SIG-M5 treated with dmso at 0.1 percent for 504 hours (cell line): ENCODE results near the gene COL20A1.

Source experiments
- DNase-seq: peaks from one replicate; lab custom pipeline; 2025; ENCODE audit not compliant: unreplicated experiment; lab: John Stamatoyannopoulos, UW

Gene COL20A1

GRCh38 chr20:63260521-63260920 is 32.5 kb upstream of the COL20A1 start:
- DNase-seq, result no peak

- DNase-seq, result no peak
These were observed 31.8 kb upstream of the COL20A1 start for GRCh38 chr20:63261060-63261794.

GRCh38 chr20:63261795-63262528 is 31.0 kb upstream of the COL20A1 start:
- DNase-seq, result no peak

GRCh38 chr20:63262836-63263235 is 30.1 kb upstream of the COL20A1 start:
- no peak for DNase-seq

GRCh38 chr20:63264000-63264399 is 29.0 kb upstream of the COL20A1 start:
- DNase-seq, result no peak

GRCh38 chr20:63264519-63264918 is 28.5 kb upstream of the COL20A1 start:
- no peak for DNase-seq

GRCh38 chr20:63265891-63266515 is 27.0 kb upstream of the COL20A1 start:
- no peak for DNase-seq

- DNase-seq, result no peak
These were observed 25.3 kb upstream of the COL20A1 start for GRCh38 chr20:63267691-63268090.

GRCh38 chr20:63268256-63268655 is 24.7 kb upstream of the COL20A1 start:
- no peak for DNase-seq

GRCh38 chr20:63268671-63269439 is 24.1 kb upstream of the COL20A1 start:
- DNase-seq, result no peak

GRCh38 chr20:63269724-63270123 is 23.3 kb upstream of the COL20A1 start:
- DNase-seq, result no peak

DNA sequence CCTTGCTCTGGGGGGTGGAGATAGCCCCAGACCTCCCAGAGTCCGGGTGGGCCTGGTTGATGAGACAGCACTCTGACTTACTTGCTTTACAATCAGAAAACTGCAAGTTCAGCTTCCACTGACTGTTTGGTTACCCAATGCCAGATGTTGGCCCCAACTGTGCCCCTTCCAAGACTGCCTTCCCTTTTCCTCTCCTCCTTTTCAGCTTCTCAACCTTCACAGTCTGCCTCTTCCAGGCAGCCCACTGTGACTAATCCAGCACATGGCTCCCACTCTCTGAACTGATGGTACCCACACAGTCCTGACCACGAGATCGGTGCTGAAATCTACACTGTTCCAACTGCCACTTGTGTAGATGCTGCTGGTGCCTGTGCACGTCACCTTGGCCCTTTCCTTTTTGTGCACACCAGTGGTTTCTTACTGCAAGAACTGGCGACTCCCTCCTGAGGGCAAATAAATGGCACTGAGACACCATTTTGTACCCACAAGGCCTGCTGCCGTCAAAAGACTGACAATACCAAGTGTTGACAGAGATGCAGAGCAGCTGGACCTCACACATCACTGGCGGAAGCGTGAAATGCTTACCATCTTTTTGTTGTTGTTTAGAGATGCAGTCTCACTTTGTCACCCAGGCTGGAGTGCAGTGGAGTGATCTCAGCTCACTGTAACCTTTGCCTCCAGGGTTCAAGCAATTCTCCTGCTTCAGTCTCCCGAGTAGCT is 22.2 kb upstream of the COL20A1 start:
- no peak for DNase-seq

DNA sequence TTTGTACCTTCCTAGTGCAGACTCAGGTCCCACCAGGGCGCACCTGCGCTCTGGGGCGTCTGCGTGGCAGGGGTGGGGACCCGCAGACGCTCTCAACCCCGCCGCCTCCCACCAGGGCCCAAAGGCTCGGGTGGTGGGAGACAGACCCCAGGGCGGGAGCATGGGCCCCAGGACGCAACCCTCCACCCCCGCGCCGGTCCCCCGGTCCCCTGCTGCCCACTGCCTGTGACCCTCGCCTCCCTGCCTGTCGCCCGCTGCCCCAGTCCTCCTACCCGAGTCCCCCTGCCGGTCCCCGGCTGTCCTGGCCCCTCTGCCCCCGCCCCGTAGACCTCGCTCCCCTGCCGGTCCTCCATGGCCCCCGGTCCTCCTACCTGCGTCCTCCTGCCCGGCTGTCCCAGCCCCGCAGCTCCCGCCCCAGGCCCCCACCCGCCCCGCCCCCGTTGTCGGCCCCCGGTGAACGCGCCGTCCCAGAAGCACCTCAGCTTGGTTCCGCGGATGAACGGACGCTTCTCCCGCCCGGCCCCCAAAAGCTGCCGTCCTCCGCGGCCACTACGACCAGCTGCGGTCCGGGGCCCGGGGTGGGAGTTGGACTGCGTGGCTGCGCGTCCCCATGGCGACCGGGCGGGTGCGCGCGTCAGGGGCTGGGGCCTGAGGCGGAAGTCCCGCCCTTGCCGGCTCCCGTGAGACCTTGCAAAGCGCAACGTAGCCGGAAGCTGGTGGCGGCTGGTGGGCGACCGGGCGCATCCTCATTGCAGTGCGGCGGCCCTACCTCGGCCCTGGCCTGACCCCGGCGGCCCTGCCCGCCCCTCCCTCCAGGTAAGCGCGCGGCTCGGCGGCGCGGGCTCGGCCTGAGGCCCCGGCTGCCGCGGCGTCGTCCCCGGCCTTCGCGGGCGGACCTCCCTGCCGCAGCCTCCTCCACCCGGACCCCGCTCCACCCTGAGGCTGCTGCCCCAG is 20.6 kb upstream of the COL20A1 start, which contains the start of gene ARFGAP1:
Gene ARFGAP1, plus strand, starts transcription at position 709 of the 954 bp plus-strand sequence. CDS start 2,768 bp downstream, outside the sequence.
- DNase-seq, result peak; percentile 83

GRCh38 chr20:63273059-63273579 is 19.9 kb upstream of the COL20A1 start:
- no peak for DNase-seq

- DNase-seq, result peak; percentile 23
These were observed 19.2 kb upstream of the COL20A1 start for GRCh38 chr20:63273635-63274380.

- DNase-seq, result no peak
These were observed 18.4 kb upstream of the COL20A1 start for GRCh38 chr20:63274381-63275228.

DNA sequence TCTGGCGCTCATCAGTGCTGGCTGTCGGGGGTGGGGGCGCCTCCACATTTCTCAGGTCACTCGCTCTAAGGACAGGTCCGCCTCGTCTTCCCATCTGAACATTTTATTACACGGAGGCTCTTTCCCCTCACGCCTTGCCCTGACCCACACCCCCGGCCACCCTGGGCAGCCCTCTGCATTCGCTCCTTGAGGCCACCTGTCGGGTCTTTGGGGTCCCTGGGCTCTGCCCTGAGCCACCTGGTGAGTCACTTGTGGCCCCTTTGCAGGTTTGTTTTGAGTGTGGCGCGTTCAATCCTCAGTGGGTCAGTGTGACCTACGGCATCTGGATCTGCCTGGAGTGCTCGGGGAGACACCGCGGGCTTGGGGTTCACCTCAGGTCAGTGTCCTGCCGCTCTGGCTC is 17.2 kb upstream of the COL20A1 start:
- no peak for DNase-seq

DNA sequence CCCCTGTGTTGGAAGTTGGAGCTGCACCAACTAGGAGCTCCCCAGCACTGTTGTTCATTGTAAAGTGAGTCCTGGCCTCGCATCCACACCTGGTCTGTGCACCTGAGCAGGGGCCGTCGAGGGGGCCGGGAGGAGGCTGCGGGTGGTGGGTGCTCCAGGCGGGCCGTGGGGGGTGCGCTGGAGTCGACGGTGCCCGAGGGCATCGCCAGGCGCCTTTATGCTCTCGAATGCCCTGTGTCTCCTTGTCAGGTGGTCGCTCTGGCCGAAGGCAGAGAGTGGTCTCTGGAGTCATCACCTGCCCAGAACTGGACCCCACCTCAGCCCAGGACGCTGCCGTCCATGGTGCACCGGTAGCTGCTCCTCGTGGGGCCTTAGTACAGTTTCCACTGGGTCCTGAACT is 16.0 kb upstream of the COL20A1 start:
- no peak for DNase-seq
